NCI-H2227 (cell line): ENCODE data around the gene BACE1-AS.

Experiments
- DNase-seq: peaks from one replicate; lab custom pipeline; 2025; ENCODE audit not compliant: unreplicated experiment; lab: John Stamatoyannopoulos, UW

Gene BACE1-AS

DNA sequence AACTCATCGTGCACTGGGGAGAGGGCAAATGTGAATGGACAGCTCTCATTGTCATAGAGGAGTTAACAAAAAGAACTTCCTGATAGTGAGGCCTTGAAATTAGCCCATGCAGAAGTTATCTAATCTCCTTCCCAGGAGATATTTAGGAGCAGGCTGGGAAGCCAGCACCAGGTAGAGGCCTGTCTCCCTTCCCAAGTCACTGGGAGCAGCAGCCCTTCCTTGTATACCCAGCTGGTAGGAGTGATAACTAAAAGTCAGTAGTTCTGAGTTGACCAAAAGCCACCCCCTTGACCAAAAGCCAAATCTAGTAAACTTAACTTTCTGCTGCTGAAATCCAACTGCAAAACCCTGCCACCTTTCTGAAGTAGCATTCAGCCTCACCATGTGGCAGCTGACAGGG, 1.4 kb upstream of the BACE1-AS start:
- no peak for DNase-seq

GRCh38 chr11:117292616-117293015, 1.5 kb downstream of the BACE1-AS start:
- no peak for DNase-seq

DNA sequence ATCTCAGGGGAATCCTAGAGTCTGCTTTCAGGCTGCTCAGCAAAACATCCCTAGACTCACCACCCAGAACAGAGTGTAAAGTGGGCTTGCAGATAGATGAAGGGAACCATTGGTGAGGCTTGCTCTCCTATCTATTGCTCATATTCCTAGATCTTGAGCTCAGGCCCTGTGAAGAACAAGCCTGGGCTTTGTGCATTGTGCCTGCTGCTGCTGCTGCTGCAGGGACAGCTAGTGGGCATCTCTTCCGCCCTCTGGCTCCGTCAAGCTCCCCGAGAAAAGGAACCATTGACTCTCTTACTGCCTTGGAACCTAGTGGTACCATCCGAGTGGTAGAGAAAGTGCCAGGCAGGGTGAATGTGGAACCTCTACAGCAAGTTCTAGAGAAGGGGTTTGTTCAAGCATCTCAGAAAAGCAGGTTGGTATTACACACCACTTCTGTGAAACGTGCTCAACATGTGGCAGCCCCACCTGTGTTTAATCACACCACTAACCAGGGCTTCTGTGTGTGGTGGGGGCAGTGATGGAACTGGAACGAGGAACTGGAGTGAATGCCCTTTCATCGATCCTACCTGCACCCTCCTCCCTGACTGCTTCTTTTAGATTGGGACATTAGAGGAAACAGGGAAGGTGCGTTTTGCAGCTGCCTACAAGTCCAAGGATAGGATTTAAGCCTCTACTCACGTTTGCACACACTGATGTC, 4.4 kb downstream of the BACE1-AS start:
- DNase-seq = no peak

GRCh38 chr11:117296881-117297280, 5.7 kb downstream of the BACE1-AS start:
- no peak for DNase-seq

DNA sequence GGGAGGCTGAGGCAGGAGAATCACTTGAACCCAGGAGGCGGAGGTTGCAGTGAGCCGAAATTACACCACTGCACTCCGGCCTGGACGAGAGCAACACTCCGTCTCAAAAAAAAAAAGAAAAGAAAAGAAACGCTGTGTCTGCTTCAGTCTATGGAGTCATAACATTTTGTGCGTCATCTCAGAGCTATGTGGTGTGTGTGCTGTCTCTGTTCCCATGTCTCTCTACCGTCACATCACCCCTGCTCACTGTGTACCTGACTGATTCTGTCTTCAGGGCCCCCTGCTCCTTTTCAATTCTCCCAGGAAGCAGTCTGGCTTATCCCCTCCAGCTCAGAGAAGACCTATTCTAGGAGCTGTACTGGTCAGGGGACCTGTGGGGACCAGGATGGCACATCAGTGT, 7.0 kb downstream of the BACE1-AS start:
- DNase-seq = no peak

DNA sequence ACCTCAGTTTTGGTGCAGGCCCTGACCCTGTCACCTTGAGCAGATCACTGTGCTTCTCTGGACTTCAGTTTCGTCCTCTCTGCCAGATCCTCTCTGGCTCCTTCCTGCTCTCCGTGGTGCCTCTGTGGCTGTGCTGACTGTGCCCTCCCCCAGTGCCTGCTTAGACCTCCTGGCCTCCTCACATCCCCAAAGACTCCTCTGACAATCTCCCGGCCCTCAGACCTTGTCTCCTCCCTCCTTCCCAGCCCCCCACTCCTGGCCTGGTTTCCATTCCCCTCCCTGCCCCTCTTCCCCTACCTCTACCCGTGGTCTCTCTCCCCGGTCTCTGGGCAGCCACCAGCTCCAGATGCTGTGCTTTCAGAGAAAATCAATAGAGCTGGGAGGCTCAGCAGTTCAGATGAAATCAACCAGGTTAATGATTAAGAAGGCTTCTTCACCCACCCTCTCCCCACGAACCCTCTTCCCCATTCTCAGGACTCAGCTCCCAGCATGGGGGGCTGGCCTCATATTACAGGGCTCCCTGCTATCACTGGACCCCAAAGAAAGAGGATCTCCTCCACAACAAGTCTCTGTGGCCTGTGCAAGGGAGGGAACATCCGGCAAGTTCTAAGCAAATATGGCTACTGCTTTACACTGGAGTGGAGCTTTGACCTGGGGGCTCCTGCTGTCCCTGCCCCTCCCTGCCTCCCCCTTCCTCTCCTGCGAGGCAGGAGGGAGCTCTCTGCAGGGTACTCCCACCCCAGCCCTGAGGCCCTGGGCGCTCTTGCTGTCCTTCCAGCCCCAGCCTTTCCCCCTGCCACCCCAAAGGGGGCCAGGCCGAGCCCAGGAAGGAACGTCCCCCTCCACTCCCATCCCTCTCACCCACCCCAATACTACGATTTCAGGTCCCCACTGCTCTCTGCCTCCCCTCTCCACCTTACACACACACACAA, 8.5 kb downstream of the BACE1-AS start:
- DNase-seq = peak; percentile 37

GRCh38 chr11:117300283-117300663, 9.1 kb downstream of the BACE1-AS start:
- peak; percentile 48 for DNase-seq

DNA sequence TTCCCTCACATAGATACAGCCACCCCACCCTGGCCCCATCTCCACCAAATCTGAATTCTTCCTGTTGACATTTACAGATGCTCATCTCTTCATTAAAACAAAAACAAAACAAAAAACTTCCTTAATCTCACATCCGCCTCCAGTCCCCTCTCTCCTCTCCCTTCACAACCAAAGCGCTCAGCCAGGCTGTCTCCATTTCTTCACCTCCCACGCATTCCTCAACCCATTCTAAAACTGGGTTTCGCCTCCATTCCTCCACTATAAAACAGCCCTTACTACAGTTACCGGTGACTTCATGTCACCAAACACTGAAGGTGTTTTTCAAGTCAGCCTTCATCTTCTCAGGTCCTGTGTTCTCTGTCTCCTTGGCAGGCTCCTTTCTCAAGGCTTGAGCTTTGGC, 9.6 kb downstream of the BACE1-AS start:
- DNase-seq = no peak

DNA sequence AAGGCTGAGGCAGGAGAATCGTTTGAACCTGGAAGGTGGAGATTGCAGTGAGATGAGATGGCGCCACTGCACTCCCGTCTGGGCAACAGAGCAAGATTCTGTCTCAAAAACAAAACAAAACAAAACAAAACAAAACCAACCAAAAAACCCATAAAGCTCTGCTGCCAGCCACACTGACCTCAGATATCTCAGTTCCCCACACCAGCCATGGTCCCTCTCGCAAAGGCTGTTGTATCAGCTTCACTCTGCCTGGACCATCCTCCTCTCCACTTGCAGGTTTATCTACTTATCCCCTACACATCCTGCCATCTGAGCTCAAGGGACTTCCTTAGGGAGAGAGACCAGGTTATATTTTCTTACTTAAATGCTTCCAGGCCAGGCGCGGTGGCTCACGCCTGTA, 11.1 kb downstream of the BACE1-AS start:
- DNase-seq = no peak

- DNase-seq = no peak
Observed at GRCh38 chr11:117303101-117303500, 12.0 kb downstream of the BACE1-AS start.

DNA sequence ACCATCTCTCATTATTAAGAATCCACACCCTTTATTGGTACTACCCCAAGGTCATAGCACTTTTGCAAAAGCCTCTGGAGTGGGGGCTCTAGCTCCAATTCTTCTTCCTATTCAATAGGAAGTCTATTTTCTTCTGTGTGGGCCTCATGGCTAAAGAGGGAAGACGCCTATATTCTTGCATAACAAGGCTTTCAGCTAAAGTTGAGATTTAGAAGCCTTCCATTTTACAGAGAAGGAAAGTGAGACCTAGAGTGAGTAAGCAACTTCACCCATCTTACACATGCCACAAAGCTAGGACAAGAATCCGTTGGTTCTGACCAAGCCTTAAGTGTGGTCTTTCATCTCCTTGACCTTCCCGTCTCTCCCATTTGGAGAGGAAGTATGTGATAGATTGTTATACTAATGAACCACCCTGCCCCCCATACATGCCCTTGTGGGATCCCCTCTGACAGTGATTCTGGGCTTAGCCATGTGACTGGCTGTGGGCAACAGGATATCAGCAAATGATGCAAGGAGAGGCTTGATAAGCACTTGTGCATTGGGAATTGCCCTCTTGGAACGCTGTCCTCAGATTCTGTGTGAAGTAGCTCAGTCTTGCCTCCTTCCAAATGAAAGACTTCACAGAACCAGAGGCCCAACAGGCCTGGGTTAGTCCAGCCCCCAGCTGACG, 12.6 kb downstream of the BACE1-AS start:
- DNase-seq = no peak

DNA sequence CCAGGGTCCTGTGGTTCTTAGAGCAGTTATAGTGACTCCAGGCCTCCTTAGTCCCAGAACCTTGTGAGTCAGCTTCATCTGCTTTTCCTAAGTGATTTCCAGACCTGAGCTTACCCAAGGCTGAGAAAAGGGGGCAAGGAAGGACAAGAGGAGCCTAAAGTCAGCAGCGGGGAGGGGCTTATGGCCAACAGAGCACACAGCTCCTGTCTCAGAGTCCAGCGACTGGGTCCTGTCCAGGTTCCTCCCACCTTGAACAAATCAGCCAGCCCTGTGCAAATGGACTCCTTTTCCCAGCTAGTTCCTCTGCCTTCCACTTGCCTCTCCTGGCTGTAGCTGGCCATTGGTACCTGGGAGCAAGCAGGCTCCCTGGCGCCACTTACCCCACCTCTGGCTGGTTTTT, 14.0 kb downstream of the BACE1-AS start:
- DNase-seq = no peak

- no peak for DNase-seq
Observed at GRCh38 chr11:117309310-117309709, 18.2 kb downstream of the BACE1-AS start.

- DNase-seq = no peak
Observed at GRCh38 chr11:117313091-117313490, 21.9 kb downstream of the BACE1-AS start.

- no peak for DNase-seq
Observed at GRCh38 chr11:117313828-117314768, 23.0 kb downstream of the BACE1-AS start.

GRCh38 chr11:117314840-117315239, 23.7 kb downstream of the BACE1-AS start:
- peak; percentile 9 for DNase-seq

DNA sequence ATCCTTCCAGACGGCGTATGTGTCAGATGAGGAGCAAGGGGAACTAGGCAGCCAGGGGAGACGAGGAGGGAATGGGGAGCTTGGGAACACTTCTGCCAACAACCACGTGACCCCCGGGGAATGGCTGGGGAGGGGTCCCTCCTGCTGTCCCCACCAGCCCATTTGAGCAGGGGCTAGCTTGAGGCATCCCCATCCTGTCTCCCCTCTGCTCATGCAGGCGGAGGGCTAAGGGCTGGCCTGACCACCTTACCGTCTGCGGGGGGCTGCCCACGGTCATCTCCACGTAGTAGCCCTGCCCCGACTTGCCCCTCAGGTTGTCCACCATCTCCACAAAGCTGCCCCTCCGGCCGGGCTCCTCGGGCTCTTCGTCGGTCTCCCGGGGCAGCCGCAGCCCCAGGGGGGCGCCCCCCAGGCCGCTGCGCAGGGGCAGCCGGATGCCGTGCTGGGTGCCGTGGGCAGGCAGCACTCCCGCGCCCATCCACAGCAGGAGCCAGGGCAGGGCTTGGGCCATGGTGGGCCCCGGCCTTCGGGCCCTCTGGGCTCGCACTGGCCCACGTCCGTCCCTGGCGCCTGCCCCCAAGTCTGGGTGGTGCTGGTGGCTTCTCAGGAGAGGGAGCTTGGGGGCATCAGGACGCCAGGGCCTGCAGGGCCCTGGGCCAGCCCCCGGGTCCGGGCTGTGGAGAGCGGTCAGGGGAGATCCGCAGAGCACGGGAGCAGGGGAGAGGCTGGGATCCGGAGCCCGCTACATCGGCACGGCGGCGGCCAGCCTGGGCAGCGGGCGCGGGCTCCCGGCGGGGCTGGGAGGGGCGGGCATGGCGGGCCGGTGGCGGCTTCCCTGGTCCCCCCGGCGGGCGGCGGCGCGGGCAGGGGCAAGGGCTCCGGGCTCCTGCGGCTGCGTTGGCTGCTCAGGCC, 24.4 kb downstream of the BACE1-AS start:
- DNase-seq = no peak

- DNase-seq = peak; percentile 80
Observed at GRCh38 chr11:117316197-117316961, 25.2 kb downstream of the BACE1-AS start, which contains the start of gene BACE1. TSS of gene BACE1 (minus strand) at chr11:117316256. CDS start at chr11:117315795, 461 bp downstream.

- no peak for DNase-seq
Observed at GRCh38 chr11:117318738-117319137, 27.6 kb downstream of the BACE1-AS start.
